Heart left ventricle (tissue), 16 donors: ENCODE measurements around the gene SEPTIN10. TPM values are rescaled to one million over a fixed set of nuclear protein-coding genes. Genes with fewer than 3 reads are reported as not detected.

ENCODE experiments used
- ATAC-seq, 4 donors: fragments of 200-7000 bp; cut with Tn5 transposase; one replicate each; pipeline ENCODE4 v1.9.1; 2020 to 2022; ENCODE audit warnings: moderate library complexity in 4 of 4, mild to moderate bottlenecking in 3 of 4, moderate number of reproducible peaks in 1 of 4
- DNase-seq, 5 donors: peaks; one replicate each; pipeline ENCODE4 v3.0.0-alpha.2; 2020
- H3K27ac ChIP-seq, 12 donors: fragments of 200-600 bp; sonication (generic) in 4 of 12; one replicate each; pipeline versions ENCODE4 v1.5.0 to v1.8.0; 2016 to 2022; ENCODE audit warnings: mild to moderate bottlenecking in 2 of 12
- H3K27me3 ChIP-seq, 9 donors: fragments of 200-600 bp; sonication (generic) in 2 of 9; one replicate each; pipeline versions ENCODE4 v1.5.1 to v1.8.0; 2016 to 2022; ENCODE audit warnings: mild to moderate bottlenecking in 3 of 9
- H3K36me3 ChIP-seq, 9 donors: fragments of 200-600 bp; sonication (generic) in 2 of 9; one replicate each; pipeline versions ENCODE4 v1.5.0 to v1.8.0; 2018 to 2022; ENCODE audit warnings: mild to moderate bottlenecking in 2 of 9
- H3K4me1 ChIP-seq, 12 donors: fragments of 200-600 bp; sonication (generic) in 4 of 12; one replicate each; pipeline versions ENCODE4 v1.5.0 to v1.8.0; 2016 to 2022; ENCODE audit warnings: mild to moderate bottlenecking in 3 of 12
- H3K4me3 ChIP-seq, 12 donors: fragments of 200-600 bp; sonication (generic) in 4 of 12; one replicate each; pipeline versions ENCODE4 v1.5.0 to v1.8.0; 2017 to 2022; ENCODE audit warnings: mild to moderate bottlenecking in 9 of 12, moderate library complexity in 4 of 12
- H3K9me3 ChIP-seq, 12 donors: fragments of 200-600 bp; sonication (generic) in 4 of 12; one replicate each; pipeline versions ENCODE4 v1.5.0 to v1.8.0; 2016 to 2022; ENCODE audit warnings: mild to moderate bottlenecking in 1 of 12
- CTCF ChIP-seq, 12 donors: fragments of 200-600 bp; sonication (generic) in 4 of 12; IDR thresholded peaks; one replicate each; pipeline versions ENCODE4 v1.5.0 to v1.8.0; 2018 to 2022; ENCODE audit warnings: antibody characterized with exemption in 12 of 12, mild to moderate bottlenecking in 5 of 12
- POLR2A ChIP-seq, 2 donors: fragments of 450-650 bp; IDR thresholded peaks; one replicate each; pipeline ENCODE4 v1.6.1; 2017; ENCODE audit warnings: antibody characterized with exemption in 2 of 2, mild to moderate bottlenecking in 2 of 2, moderate library complexity in 2 of 2
- WGBS, 4 donors: extraction: QIAGEN DNeasy Blood & Tissue Kit in 2 of 4; methylation state at CpG; one replicate each; pipeline versions ENCODE4 v1.1.5 to v1.1.7; 2013 to 2018; 5-methylcytosine and 5-hydroxymethylcytosine counted together
- intact Hi-C, 10 donors: fragments of 100-400 bp; cut with DNase I; formaldehyde crosslinking; loops; one replicate each; pipeline versions ENCODE4 v1.11.1 to v1.14.2; 2022
- polyA plus RNA-seq, 2 donors: library from polyadenylated mRNA; stranded (reverse); fragments of 200-250 nt; gene quantifications; one replicate each; pipeline ENCODE4 v1.2.3, GENCODE V29; 2013
- total RNA-seq, 9 donors: library from RNA; depleted of rRNA in 2 of 9; stranded (reverse); fragments of >200 nt in 2 of 9; fragmentation: NEBNext Ultra II Directional in 3 of 9; extraction: Animal tissue kit (Norgen Biotek cat#: 25700) in 3 of 9; gene quantifications; one replicate each; pipeline versions ENCODE4 v1.1.0 to v1.2.4, GENCODE V29; 2016 to 2023
- donor health status: ischemic (EF 13 %, LVEDD 7.1; RV severe dilation, severe dysfunction).
- donor health status: healthy with polysubstance abuse.
- donor health status: DM: no; HTN: yes; CAD: no.
- donor health status: DM: no; HTN: no; CAD: no.
- donor health status: ischemic (EF 25% LVEDD 6.9; RV normal size, moderate dysfunction).
- donor health status: ischemic (EF 25% LVEDD 5.7; RV mildly dilated, moderate dysfunction).
- donor health status: healthy.
- donor health status: DM: yes; HTN: yes; CAD: no.
- donor health status: ischemic (EF 35%, LVEDD 5.7; RV mildly dilated, moderate dysfunction).
- donor health status: nonischemic (EF 11% LVEDD 7.7; RV severe dilation, severe dysfunction).
- donor health status: DM: yes; HTN: yes; CAD: no.
- donor health status: PGD.
- donor health status: ischemic (EF 29% LVEDD 5.4; RV normal size, mild dysfunction).
- donor health status: nonischemic (EF 23%, LVEDD 6.1; RV moderate dilation, normal function).

SEPTIN10 gene
- total and polyA plus RNA-seq, 11 donors = 13.5 to 84.6 (median 49.8) TPM

GRCh38 chr2:109624339-109624738 lies 10.6 kb upstream of the SEPTIN10 start:
- WGBS, 4 donors = 84 to 95% (median 91%) methylated on average over 4 of the region's 4 CpGs
- H3K4me3 ChIP-seq = no peak overlapping the region
- ATAC-seq (no peak), DNase-seq (no peak)
- H3K27ac ChIP-seq = no peak overlapping the region
- intact Hi-C loops = loop anchor here in 1 of 10 donors (5.0 kb wide), 1 partner anchor 38 kb away; no protein-coding TSS in a partner anchor
- TF ChIP-seq POLR2A (IDR thresholded peaks at IDR 0.05) (no peak), CTCF (IDR thresholded peaks at IDR 0.05) (no peak)
- H3K9me3 ChIP-seq = no peaks in the 10 kb centered on the region
- no peaks in the 10 kb centered on the region for H3K36me3 ChIP-seq
- H3K27me3 ChIP-seq = peaks cover 0 to 6% (median 0%) of the 10 kb centered on the region in 9 donors
- no peaks in the 10 kb centered on the region for H3K4me1 ChIP-seq

- H3K27ac ChIP-seq = no peak overlapping the region
- H3K4me3 ChIP-seq = no peak overlapping the region
- no peaks in the 10 kb centered on the region for H3K36me3 ChIP-seq
- no peaks in the 10 kb centered on the region for H3K4me1 ChIP-seq
- DNase-seq = no peak
- no peak for TF ChIP-seq POLR2A (IDR thresholded peaks at IDR 0.05)
- no peak for TF ChIP-seq CTCF (IDR thresholded peaks at IDR 0.05)
- WGBS, 4 donors = 95 to 97% (median 97%) methylated on average over 4 of the region's 4 CpGs
- H3K27me3 ChIP-seq = peaks cover 0 to 6% (median 0%) of the 10 kb centered on the region in 9 donors
- ATAC-seq = no peak
- intact Hi-C loops = loop anchor here in 1 of 10 donors (5.0 kb wide), 1 partner anchor 38 kb away; no protein-coding TSS in a partner anchor
- H3K9me3 ChIP-seq = no peaks in the 10 kb centered on the region
Observed at GRCh38 chr2:109623923-109624322, 10.2 kb upstream of the SEPTIN10 start.

GRCh38 chr2:109623297-109623696 lies 9.5 kb upstream of the SEPTIN10 start:
- no peak for DNase-seq
- no peak for TF ChIP-seq POLR2A (IDR thresholded peaks at IDR 0.05)
- TF ChIP-seq CTCF (IDR thresholded peaks at IDR 0.05) = no peak
- Histone ChIP-seq H3K9me3 (no peaks in the 10 kb centered on the region), H3K27ac (no peak overlapping the region), H3K27me3 (peaks cover 0 to 6% (median 0%) of the 10 kb centered on the region in 9 donors), H3K4me3 (no peak overlapping the region), H3K4me1 (no peaks in the 10 kb centered on the region), H3K36me3 (no peaks in the 10 kb centered on the region)
- ATAC-seq = no peak
- intact Hi-C loops = loop anchor here in 1 of 10 donors (5.0 kb wide), 1 partner anchor 39 kb away; no protein-coding TSS in a partner anchor
- 71 to 91% (median 72%) methylated on average over 5 of the region's 5 CpGs for WGBS, 4 donors

GRCh38 chr2:109619032-109619615 lies 5.4 kb upstream of the SEPTIN10 start:
- TF ChIP-seq CTCF (IDR thresholded peaks at IDR 0.05) (no peak), POLR2A (IDR thresholded peaks at IDR 0.05) (no peak)
- Histone ChIP-seq H3K9me3 (no peaks in the 10 kb centered on the region), H3K4me3 (no peak overlapping the region), H3K27me3 (peaks cover 0 to 22% (median 0%) of the 10 kb centered on the region in 9 donors), H3K27ac (no peak overlapping the region), H3K36me3 (no peaks in the 10 kb centered on the region), H3K4me1 (peaks cover 0 to 28% (median 10%) of the 10 kb centered on the region in 12 donors)
- DNase-seq = no peak
- ATAC-seq = no peak
- 81 to 84% (median 83%) methylated on average over 4 of the region's 4 CpGs for WGBS, 4 donors
- intact Hi-C loops = loop anchor here in 4 of 10 donors (10.0 kb wide), 3 partner anchors 46 to 86 kb away; no protein-coding TSS in a partner anchor
